Measurements from ENCODE around the gene PDXP. TPM values are rescaled to one million over a fixed set of nuclear protein-coding genes. Genes with fewer than 3 reads are reported as not detected.
A peak's percentile ranks its signal among the peaks of the same experiment; 100 is the strongest.

Gene PDXP
- total and polyA plus RNA-seq, 2 of the 4 experiments (the other 2 are of a cell fraction): 5.4 to 24.1 TPM

- no peaks in the 10 kb centered on the region for H3K9me3 ChIP-seq (ENCODE audit: control insufficient read depth, insufficient read depth, low read length)
- peak overlapping the region; percentile 54; the same call in 1 of the 2 replicates for H3K4ac ChIP-seq (ENCODE audit: low read depth, low read length)
- peaks cover 31% of the 10 kb centered on the region for H4K20me1 ChIP-seq (ENCODE audit: insufficient read depth, low read length)
- H3K14ac ChIP-seq (replicated peaks; ENCODE audit: low read depth, low read length): peak overlapping the region; percentile 64
- no peak overlapping the region; the same call in 1 of the 2 replicates for H3K27ac ChIP-seq (ENCODE audit: insufficient read depth, low read length)
- peak overlapping the region; percentile 55 for H3K4me3 ChIP-seq (ENCODE audit: insufficient read depth, low read depth, low read length)
- no peak overlapping the region for H2BK120ac ChIP-seq (ENCODE audit: low read depth, low read length)
- H3K4me1 ChIP-seq (ENCODE audit: control insufficient read depth, insufficient read depth, low read length): peaks cover 25% of the 10 kb centered on the region
- no peaks in the 10 kb centered on the region; the same call in 1 of the 2 replicates for H3K36me3 ChIP-seq (ENCODE audit: control insufficient read depth, insufficient read depth, low read length)
- H3K79me1 ChIP-seq (ENCODE audit: low read depth in 1 of 2, low read length in 2 of 2): peaks cover 30 to 58% of the 10 kb centered on the region in 2 experiments; a peak in 3 of 4 replicates
- H3K27me3 ChIP-seq (ENCODE audit: control insufficient read depth, insufficient read depth, low read length): no peaks in the 10 kb centered on the region
- H3K4me2 ChIP-seq (ENCODE audit: low read depth, low read length): peak overlapping the region; percentile 96
- peak overlapping the region; percentile 91 for H2AK5ac ChIP-seq (ENCODE audit: low read depth, low read length)
- H4K5ac ChIP-seq (ENCODE audit: low read depth, low read length): no peak overlapping the region
- H3K9ac ChIP-seq (ENCODE audit: low read depth, low read length): peak overlapping the region; percentile 82
- H2BK5ac ChIP-seq (ENCODE audit: low read depth, low read length, poor library complexity, severe bottlenecking): no peak overlapping the region
- peak overlapping the region; percentile 93 for H3K23ac ChIP-seq (ENCODE audit: low read depth, low read length)
- WGBS, 2 experiments (ENCODE audit: extremely low coverage in 2 of 2, insufficient read length in 1 of 2): 80% methylated on average over 4 of the region's 14 CpGs; no CpG with 5 or more reads in 1 of the 2 experiments
- peaks cover 11% of the 10 kb centered on the region for H3K9me1 ChIP-seq (ENCODE audit: insufficient read depth, low read length)
- no peak overlapping the region for H2BK15ac ChIP-seq (ENCODE audit: low read depth, low read length)
- 0 out of 4 replicates have a peak overlapping the region, but pooled peaks of 1 of the 2 experiments have one; percentile 7 for H4K8ac ChIP-seq (ENCODE audit: low read depth in 2 of 2, low read length in 2 of 2)
- TF ChIP-seq RCOR1 (IDR thresholded peaks at IDR 0.05; ENCODE audit: insufficient replicate concordance, low read length): no peak
- no peak overlapping the region for H3K56ac ChIP-seq (ENCODE audit: extremely low read depth, insufficient read depth, low read length)
- intact Hi-C loops (cut with micrococcal nuclease) (no loop called here), dilution Hi-C loops (cut with HindIII; ENCODE audit: low sequenced_read_pairs, unreplicated experiment) (no loop called here), in situ Hi-C loops (cut with MboI; ENCODE audit: low sequenced_read_pairs) (no loop called here)
- no TSS peak for BruUV-seq (replicated peaks)
- no peak overlapping the region for H3K18ac ChIP-seq (ENCODE audit: low read depth, low read length)
- no peak overlapping the region for H4K91ac ChIP-seq (ENCODE audit: insufficient read depth, low read depth, low read length)
- peak overlapping the region; percentile 65 for H2AFZ ChIP-seq (replicated peaks; ENCODE audit: low read length, poor library complexity)
- POLR2A ChIA-PET (ENCODE audit: unreplicated experiment): interaction anchor here (0.5 to 2.0 kb wide), 2 partner anchors 16 to 19 kb away, joined by 4 to 14 read pairs; partner anchors contain the start of gene LGALS1
- peak overlapping the region; percentile 9; the same call in 1 of the 2 replicates for H2BK20ac ChIP-seq (ENCODE audit: low read depth, low read length)
- DNase-seq (no peak), ATAC-seq (ENCODE audit: low read depth) (no peak)
- CTCF ChIA-PET: interaction anchor here (0.8 to 1.9 kb wide), 3 partner anchors 16 to 23 kb away, joined by 3 to 5 read pairs (median 4); no protein-coding TSS in a partner anchor
- peak overlapping the region; percentile 97 for H2AK9ac ChIP-seq (replicated peaks; ENCODE audit: low read depth, low read length, poor library complexity)
These were observed 1.6 kb downstream of the PDXP start for GRCh38 chr22:37659897-37660708.
